ENCODE results near the gene KHDRBS2. TPM values are rescaled to one million over a fixed set of nuclear protein-coding genes. Genes with fewer than 3 reads are reported as not detected.

Gene KHDRBS2
- total RNA-seq, 4 donors from 2014 or later: 5.2 to 19.2 (median 16.6) TPM

- TF ChIP-seq CTCF (IDR thresholded peaks at IDR 0.05) (no peak), POLR2A (IDR thresholded peaks at IDR 0.05) (no peak)
- DNase-seq: no peak
- no peaks in the 10 kb centered on the region for H3K36me3 ChIP-seq
- no peaks in the 10 kb centered on the region for H3K27me3 ChIP-seq
- intact Hi-C loops (cut with DNase I): no loop called here
- no peak overlapping the region for H3K27ac ChIP-seq
- 95 to 98% methylated on average over 5 of the region's 5 CpGs for WGBS, 2 donors
- H3K4me3 ChIP-seq (replicated peaks in 1 of 3): no peak overlapping the region
- no peaks in the 10 kb centered on the region for H3K9me3 ChIP-seq
- H3K4me1 ChIP-seq: no peaks in the 10 kb centered on the region
Observed at GRCh38 chr6:62102387-62102786, 183.6 kb downstream of the KHDRBS2 start.

- 82 to 85% methylated on average over 5 of the region's 5 CpGs for WGBS, 2 donors
- H3K36me3 ChIP-seq: no peaks in the 10 kb centered on the region
Observed at GRCh38 chr6:62090442-62091229, 195.4 kb downstream of the KHDRBS2 start.

GRCh38 chr6:62089781-62090180 lies 196.2 kb downstream of the KHDRBS2 start:
- peaks cover 0 to 6% of the 10 kb centered on the region in 2 donors for H3K4me1 ChIP-seq
- H3K36me3 ChIP-seq: no peaks in the 10 kb centered on the region
- no peak for TF ChIP-seq CTCF (IDR thresholded peaks at IDR 0.05)
- no peak for TF ChIP-seq POLR2A (IDR thresholded peaks at IDR 0.05)
- H3K27ac ChIP-seq: peak overlapping the region in 1 of 3 donors; percentile 61
- no peaks in the 10 kb centered on the region for H3K9me3 ChIP-seq
- intact Hi-C loops (cut with DNase I): no loop called here
- WGBS, 2 donors: 92 to 93% methylated on average over 3 of the region's 3 CpGs
- H3K27me3 ChIP-seq: no peaks in the 10 kb centered on the region
- no peak for DNase-seq
- no peak overlapping the region for H3K4me3 ChIP-seq (replicated peaks in 1 of 3)

More at GRCh38 chr6:62090442-62091229, 195.4 kb downstream of the KHDRBS2 start:
- H3K27ac ChIP-seq: peak overlapping the region in 1 of 3 donors; percentile 61
- H3K4me3 ChIP-seq (replicated peaks in 1 of 3): no peak overlapping the region
- DNase-seq: no peak
- no peak for TF ChIP-seq CTCF (IDR thresholded peaks at IDR 0.05)
- TF ChIP-seq POLR2A (IDR thresholded peaks at IDR 0.05): no peak
- intact Hi-C loops (cut with DNase I): no loop called here
- H3K27me3 ChIP-seq: no peaks in the 10 kb centered on the region
- peaks cover 0 to 6% of the 10 kb centered on the region in 2 donors for H3K4me1 ChIP-seq
- no peaks in the 10 kb centered on the region for H3K9me3 ChIP-seq

GRCh38 chr6:62086047-62086446 lies 200.0 kb downstream of the KHDRBS2 start:
- no peaks in the 10 kb centered on the region for H3K27me3 ChIP-seq
- intact Hi-C loops (cut with DNase I): no loop called here
- H3K9me3 ChIP-seq: no peaks in the 10 kb centered on the region
- 28 to 43% methylated on average over 2 of the region's 2 CpGs for WGBS, 2 donors
- H3K36me3 ChIP-seq: no peaks in the 10 kb centered on the region
- TF ChIP-seq CTCF (IDR thresholded peaks at IDR 0.05): no peak
- TF ChIP-seq POLR2A (IDR thresholded peaks at IDR 0.05): no peak
- no peak overlapping the region for H3K4me3 ChIP-seq (replicated peaks in 1 of 3)
- DNase-seq: no peak
- H3K27ac ChIP-seq: no peak overlapping the region
- H3K4me1 ChIP-seq: peaks cover 0 to 6% of the 10 kb centered on the region in 2 donors

GRCh38 chr6:62075869-62076268 lies 210.2 kb downstream of the KHDRBS2 start:
- H3K4me1 ChIP-seq: peaks cover 0 to 6% of the 10 kb centered on the region in 2 donors
- 93 to 95% methylated on average over 2 of the region's 2 CpGs for WGBS, 2 donors
- no peak for TF ChIP-seq POLR2A (IDR thresholded peaks at IDR 0.05)
- no peak for TF ChIP-seq CTCF (IDR thresholded peaks at IDR 0.05)
- no peaks in the 10 kb centered on the region for H3K36me3 ChIP-seq
- H3K9me3 ChIP-seq: no peaks in the 10 kb centered on the region
- H3K4me3 ChIP-seq (replicated peaks in 1 of 3): no peak overlapping the region
- intact Hi-C loops (cut with DNase I): no loop called here
- no peaks in the 10 kb centered on the region for H3K27me3 ChIP-seq
- H3K27ac ChIP-seq: no peak overlapping the region
- DNase-seq: no peak

All from thyroid gland (tissue), 4 donors.